GM19035 (cell line): Measurements from ENCODE around the gene GMPS.
"Not testable (repeated sequence)": the region's sequence is repeated elsewhere in the genome, so short reads cannot be mapped to it uniquely, and the experiment has no call there.

Source experiments
- ATAC-seq: cut with Tn5 transposase; IDR thresholded peaks from one replicate; pipeline ENCODE4 v1.9.1; 2021; ENCODE audit not compliant: unreplicated experiment

The GMPS gene

DNA sequence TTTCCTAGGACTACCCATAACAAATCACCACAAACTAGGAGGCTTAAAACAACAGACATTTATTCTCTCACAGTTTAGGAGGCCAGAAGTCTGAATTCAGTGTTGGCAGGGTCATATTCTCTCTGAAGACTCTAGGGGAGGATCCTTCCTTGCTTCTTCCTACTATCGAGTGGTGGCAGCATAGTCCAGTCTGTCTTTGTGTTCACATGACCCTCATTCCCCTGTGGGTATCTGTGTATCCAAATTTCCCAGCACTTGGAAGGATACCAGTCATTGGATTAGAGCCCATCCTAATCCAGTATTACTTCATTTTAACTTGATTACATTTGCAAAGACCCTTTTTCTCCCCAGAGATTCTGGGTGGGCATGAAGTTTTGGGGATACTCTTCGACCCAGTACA is 63.8 kb downstream of the GMPS start:
- ATAC-seq = no peak

- ATAC-seq = no peak
Measured at GRCh38 chr3:155938409-155938808, 68.0 kb downstream of the GMPS start.

DNA sequence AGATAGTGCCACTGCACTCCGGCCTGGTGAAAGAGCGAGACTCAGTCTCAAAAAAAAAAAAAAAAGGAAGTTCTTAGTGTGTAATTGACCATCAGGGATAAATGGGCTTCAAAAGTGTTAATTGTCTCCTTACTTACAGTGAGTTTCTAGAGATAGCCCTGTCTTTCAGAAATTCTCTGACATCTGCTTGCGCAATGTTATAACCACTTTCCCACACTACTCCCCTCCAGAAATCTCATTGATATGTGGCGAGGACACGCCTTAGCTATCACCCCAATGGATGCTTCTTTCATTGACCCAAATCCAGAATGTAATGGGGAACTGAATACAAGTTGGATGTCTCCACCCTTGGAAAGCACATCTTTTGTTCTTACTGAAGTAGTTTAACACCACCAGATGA is 70.9 kb downstream of the GMPS start:
- no peak for ATAC-seq

DNA sequence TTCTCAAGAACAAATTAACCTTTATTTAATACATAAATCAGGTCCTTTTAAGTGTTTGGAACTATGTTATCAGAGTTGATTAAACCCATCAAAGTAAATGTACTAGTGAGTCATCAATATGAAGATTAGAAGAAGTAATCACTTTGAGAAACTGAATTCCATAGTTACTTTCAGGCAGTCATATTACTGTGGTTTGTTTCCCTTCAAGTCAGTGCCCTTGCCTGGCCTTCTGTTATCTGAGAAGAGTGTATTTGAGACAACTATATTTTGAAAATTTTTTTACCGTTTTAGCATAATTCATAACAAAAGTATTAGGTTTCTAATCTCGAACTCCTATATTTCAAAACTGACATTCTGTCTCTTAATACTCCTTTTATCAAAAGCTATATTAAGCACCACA is 73.6 kb downstream of the GMPS start:
- no peak for ATAC-seq

DNA sequence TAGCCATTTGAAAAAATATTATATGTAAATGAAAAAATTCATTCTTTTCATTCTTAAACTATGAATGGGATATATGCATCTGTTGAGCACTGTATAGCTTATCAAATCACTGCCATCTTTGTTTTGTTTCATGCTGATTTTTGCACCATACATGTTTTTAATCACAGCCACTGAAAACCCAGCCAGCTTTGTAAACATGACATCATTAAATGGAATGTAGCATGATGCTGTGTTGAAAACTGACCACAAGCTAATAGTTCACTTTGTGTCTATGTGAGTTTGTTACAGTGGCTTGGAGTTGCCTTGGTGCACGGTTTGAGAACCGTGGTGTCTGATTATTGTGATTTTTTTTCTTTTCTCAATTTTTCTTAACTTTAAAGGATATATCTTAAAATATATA is 75.7 kb downstream of the GMPS start:
- no peak for ATAC-seq

DNA sequence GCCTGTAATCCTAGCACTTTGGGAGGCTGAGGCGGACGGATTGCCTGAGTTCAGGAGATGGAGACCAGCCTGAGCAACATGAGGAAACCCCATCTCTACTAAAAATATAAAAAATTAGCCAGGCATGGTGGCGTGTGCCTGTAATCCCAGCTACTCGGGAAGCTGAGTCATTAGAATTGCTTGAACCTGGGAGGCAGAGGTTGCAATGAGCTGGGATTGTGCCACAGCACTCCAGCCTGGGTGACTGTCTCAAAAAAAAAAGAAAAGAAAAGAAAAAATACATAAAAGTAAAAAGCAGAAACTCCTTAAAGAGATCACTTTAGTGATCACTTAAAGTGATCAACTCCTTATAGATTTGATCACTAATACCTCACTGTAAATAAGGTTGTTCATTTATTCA is 78.0 kb downstream of the GMPS start:
- ATAC-seq = no peak

DNA sequence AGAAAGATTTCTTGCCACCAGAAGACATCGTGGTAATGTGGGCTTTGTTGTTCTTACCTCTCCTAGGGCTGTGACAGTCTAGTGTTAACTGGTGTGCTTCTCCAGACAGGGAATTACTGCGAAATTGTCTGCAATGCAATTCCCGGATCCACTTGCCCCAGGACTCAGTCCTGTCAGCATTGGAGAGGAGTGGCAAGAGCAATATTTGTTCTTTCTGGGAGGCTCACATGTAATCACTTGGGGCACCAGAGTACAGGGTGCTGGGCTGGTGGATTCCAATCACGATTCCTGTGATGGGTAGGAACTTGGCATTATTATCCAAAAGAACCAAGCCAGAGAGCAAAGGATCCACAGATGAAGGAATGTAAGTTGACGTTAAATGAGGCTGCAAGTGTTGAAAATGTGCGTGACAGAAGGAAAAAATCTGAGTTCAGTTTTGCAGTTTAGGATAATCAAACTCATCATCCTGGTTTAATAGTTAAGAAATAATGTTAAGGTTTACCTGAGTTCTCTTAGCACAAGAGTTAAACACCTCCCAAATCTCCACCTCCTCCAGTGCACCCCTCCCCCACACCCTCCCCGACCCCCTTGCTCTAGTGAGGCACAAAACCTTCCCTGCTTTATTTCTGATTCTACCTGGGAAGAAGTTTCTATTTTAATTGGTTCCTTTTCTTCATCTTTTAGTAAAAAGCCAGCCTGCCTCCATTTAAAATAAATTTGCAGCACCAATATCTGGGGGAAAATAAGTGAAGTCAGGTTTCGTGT is 79.2 kb downstream of the GMPS start:
- no peak for ATAC-seq

DNA sequence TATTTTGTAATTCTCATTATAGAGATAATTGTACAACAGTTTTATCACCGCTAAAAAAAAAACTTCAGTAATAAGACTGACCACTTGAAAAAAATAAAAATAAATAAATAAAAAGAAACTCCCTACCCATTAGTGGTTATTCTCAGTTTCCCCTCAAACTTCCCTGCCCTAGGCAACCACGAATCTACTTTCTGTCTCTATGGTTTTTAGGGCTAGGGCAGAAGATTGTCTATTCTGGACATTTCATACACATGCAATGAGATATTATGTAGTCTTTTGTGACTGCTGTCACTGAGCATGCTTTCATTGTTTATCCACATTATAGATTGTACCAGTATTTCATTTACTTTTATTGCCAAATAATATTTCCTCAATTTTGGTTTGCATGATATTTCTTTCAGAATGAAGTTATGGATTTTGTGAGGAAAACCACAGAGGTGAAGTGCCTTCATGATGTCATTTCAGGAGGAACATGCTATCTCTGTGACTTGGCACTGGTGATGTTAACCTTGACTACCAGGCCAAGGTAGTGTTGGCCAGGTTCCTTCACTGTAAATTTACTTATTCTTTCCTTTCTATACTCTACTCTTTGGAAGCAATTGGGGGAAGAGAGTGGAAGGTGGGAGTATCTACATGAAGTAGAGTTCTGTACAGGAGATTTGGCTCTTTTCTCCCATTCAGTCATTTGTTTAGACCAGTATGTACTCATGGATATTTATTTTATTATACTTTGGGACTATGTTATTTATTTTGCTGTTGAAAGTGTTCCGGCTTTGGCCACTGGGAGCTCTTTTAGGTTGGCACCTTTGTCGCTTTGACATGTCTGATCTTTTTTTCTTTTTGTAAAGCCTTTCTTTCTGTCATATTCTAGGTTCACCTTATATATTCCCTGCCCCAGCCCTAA is 86.3 kb downstream of the GMPS start:
- ATAC-seq = no peak

DNA sequence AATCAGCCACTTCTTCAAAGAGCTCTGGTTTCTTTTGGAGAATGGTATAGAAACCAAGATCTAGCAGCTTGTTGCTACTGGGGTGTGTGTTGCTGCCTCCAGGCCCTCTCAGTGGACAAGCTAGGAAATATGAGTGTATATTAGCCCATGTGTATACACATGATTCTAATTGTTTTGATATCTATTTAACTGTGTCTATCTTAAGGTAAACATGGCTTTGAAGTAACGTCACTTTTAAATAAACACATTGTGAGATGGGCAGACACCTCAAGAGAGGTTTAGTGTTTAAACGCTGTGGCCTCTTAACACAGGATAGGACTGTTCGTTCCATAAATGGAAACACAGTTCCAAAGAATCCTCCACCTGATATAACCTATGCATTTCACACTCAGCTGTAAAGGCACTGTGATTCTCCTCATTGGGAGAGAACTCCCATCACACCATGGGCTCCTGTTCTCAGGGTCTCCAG is 87.0 kb downstream of the GMPS start:
- ATAC-seq = no peak

- ATAC-seq = no peak
Measured at GRCh38 chr3:155958676-155959075, 88.2 kb downstream of the GMPS start.

GRCh38 chr3:155960060-155960459 is 89.6 kb downstream of the GMPS start:
- ATAC-seq = no peak

DNA sequence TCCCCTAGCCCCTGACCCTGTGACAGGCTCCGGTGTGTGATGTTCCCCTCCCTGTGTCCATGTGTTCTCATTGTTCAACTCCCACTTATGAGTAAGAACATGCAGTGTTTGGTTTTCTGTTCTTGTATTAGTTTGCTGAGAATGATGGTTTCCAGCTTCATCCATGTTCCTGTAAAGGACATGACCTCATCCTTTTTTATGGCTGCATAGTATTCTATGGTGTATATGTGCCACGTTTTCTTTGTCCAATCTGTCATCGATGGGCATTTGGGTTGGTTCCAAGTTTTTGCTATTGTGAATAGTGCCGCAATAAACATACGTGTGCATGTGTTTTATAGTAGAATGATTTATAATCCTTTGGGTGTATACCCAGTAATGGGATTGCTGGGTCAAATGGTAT is 90.6 kb downstream of the GMPS start:
- not testable (repeated sequence) for ATAC-seq

GRCh38 chr3:155963570-155963969 is 93.1 kb downstream of the GMPS start:
- ATAC-seq = no peak

- ATAC-seq = no peak
Measured at GRCh38 chr3:155970398-155970797, 99.9 kb downstream of the GMPS start.

- ATAC-seq = peak; percentile 68
Measured at GRCh38 chr3:155972885-155973584, 102.6 kb downstream of the GMPS start.

GRCh38 chr3:155978324-155978723 is 107.9 kb downstream of the GMPS start:
- no peak for ATAC-seq

GRCh38 chr3:155979746-155980145 is 109.3 kb downstream of the GMPS start:
- ATAC-seq = no peak

DNA sequence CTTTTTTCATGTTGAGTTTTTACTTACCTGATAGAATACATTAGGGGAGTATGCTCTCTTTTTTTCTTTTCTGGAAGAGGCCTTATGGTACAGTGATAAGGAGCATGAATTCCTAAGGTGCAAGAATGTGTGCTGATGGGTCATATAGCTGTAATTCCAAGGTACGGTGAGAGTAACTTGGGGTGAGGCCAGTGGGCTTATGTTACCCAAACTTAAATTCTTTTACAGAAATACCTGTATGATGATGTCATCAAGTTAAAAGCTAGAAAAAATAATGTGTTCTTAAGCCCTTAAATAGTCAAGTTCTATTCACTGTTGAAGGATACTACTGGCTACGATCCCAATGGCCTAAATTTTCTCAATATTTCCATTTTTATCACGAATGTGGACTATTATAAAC is 111.2 kb downstream of the GMPS start:
- ATAC-seq = no peak

- no peak for ATAC-seq
Measured at GRCh38 chr3:155983834-155984474, 113.5 kb downstream of the GMPS start.

DNA sequence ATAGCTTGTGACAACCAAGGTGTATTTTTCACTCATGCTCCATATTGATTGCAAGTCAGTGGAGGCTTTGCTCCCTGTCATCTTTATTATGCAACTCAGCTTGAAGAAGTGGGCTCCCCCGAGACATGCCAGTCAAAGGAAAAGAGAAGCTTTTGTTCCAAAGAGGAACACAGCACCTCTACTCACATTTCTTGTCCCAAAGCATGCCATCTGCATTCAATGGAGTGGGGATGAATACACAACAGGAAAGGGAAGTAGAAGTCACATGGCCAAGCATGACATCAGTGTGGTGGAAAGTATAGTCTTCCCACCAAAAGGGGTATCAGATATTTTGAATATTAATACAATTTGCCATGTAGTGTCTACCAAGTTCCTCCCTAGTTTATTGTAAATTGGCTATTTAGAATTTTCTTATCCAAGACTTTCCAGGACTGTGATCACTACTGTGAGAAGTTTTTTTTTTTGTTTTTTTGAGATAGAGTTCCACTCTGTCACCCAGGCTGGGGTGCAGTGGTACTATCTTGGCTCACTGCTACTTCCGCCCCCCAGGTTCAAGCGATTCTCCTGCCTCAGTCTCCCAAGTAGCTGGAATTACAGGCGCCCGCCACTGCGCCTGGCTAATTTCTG is 114.5 kb downstream of the GMPS start:
- no peak for ATAC-seq

- no peak for ATAC-seq
Measured at GRCh38 chr3:155989536-155989935, 119.1 kb downstream of the GMPS start.
